Retinal pigment epithelial cell (primary cell): ENCODE data around the gene SIN3B.

ENCODE experiments used
- DNase-seq: peaks from one replicate; pipeline ENCODE4 v3.0.0-alpha.2; 2010; ENCODE audit warnings: low read depth
- H3K4me3 ChIP-seq: 2 replicates; pipeline ENCODE4 v1.5.1; 2011; ENCODE audit warnings: mild to moderate bottlenecking, low read length, control low read depth, moderate library complexity
- TF ChIP-seq, protein P1 (sequence below): conservative IDR thresholded peaks from 2 replicates; pipeline ENCODE4 v1.5.1; 2011; ENCODE audit warnings: low read depth, low read length, control low read depth, inconsistent platforms

SIN3B gene

DNA sequence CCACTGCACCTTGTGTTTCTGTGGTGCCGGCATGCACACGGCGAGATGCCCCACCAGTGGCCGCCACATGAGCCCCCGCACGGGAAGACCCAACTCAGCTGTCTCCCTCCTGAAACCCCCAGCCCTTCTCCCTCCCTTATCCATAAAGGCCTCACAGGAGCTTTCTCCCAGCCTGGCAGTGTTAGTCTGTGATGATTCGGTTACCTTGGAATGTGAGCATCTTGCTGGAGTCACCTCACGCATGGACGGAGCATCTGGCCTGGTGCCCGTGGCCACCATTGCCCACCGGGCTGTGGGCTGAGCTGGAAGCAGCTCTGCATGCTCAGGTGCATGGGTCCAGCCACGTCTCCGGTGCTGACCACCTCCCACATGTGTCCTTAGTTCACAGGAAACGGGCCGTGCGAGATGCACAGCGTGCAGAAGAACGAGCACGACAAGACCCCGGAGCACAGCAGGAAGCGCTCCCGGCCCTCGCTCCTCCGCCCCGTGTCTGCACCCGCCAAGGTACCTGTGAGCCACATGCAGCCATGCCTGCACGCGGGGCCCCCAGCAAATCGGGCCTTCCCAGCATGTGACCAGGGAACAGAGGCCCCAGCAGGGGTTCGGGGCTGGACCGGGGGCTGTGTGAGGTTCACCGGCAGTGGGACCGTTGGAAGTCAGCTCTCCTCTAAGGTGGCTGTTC, 22.0 kb downstream of the SIN3B start:
- TF ChIP-seq, protein P1, sequence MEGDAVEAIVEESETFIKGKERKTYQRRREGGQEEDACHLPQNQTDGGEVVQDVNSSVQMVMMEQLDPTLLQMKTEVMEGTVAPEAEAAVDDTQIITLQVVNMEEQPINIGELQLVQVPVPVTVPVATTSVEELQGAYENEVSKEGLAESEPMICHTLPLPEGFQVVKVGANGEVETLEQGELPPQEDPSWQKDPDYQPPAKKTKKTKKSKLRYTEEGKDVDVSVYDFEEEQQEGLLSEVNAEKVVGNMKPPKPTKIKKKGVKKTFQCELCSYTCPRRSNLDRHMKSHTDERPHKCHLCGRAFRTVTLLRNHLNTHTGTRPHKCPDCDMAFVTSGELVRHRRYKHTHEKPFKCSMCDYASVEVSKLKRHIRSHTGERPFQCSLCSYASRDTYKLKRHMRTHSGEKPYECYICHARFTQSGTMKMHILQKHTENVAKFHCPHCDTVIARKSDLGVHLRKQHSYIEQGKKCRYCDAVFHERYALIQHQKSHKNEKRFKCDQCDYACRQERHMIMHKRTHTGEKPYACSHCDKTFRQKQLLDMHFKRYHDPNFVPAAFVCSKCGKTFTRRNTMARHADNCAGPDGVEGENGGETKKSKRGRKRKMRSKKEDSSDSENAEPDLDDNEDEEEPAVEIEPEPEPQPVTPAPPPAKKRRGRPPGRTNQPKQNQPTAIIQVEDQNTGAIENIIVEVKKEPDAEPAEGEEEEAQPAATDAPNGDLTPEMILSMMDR, result no peak
- no peak overlapping the region for H3K4me3 ChIP-seq
- no peak for DNase-seq

DNA sequence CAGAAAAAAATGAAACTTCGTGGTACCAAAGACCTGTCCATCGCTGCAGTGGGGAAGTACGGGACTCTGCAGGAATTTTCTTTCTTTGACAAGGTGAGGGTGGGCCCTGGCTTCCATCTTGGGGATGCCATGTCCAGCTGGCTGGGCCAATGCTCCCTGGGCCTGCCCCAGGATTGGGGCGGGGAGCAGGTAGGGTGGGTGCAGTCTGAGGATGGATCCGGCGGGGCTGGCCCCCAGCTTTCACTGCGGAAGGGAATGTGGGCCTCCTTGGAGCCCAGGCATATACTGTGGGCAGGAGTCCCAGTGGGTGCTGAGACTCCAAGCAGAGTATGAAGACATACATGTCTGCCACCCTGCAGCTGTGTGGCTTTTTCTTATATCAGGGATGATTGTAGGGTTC, 23.9 kb downstream of the SIN3B start:
- no peak overlapping the region for H3K4me3 ChIP-seq
- DNase-seq, result no peak
- TF ChIP-seq, protein P1, result no peak

DNA sequence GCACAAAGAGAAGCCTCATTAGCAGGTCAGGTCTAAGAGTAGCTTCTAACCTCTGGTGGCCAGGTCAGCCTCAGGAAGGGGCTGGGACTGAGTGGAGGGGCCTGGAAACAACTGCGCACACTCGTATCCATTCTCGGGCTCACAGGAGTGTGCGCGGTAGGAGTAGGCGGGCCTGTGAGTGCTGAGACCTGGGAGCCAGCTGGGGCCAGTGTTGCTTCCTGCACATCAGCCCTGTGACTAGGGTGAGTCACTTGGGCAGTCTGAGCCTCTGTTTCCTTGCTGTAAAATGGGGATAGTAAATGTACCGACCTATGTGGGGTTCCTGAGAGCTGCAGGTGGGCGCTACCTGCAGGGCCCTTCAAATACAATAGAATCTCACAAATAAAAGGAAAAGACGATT, 26.9 kb downstream of the SIN3B start:
- TF ChIP-seq, protein P1, result no peak
- no peak overlapping the region for H3K4me3 ChIP-seq
- DNase-seq, result no peak

DNA sequence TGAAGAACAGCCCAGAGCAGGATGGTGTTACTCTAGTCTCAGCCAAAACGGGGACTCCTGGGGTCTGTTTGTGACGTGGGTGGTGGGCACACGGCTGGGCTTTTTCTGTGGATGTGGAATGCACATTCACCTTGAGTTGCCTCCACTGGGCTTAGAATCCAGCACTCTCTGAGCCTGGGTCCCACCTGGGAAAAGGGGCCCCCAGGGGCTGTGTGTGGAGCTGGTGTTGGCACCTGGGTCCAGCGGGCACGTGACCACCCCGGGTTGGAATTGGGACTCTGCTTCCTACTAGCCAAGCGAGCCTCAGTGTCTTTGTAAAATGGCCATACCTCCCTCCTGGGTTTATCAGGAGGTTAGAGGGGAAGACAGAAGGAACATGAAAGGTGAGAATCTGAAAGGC, 30.4 kb downstream of the SIN3B start:
- H3K4me3 ChIP-seq, result no peak overlapping the region
- DNase-seq, result no peak

DNA sequence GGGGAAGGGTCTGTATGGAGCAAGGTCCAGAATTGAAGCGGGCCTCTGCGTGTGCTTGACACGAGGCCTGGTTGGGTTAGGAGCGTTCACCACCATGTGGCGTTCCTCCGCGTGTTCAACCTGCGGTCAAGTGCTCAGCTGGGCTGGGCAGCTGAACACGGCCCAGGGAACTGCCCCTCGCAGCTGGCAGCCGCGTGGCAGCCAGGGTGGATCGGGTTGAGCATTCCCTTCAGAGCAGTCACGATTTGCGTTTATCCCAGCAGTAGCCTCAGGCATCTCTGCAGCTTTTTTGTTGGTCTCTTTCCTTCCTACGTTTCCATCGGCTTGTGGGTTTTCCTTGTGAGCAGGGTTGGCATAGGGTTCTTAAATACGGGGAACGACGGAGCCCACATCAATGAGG, 30.9 kb downstream of the SIN3B start:
- no peak for DNase-seq
- TF ChIP-seq, protein P1, result no peak
- no peak overlapping the region for H3K4me3 ChIP-seq

More for the DNA sequence above, 30.4 kb downstream of the SIN3B start:
- TF ChIP-seq, protein P1, result no peak

DNA sequence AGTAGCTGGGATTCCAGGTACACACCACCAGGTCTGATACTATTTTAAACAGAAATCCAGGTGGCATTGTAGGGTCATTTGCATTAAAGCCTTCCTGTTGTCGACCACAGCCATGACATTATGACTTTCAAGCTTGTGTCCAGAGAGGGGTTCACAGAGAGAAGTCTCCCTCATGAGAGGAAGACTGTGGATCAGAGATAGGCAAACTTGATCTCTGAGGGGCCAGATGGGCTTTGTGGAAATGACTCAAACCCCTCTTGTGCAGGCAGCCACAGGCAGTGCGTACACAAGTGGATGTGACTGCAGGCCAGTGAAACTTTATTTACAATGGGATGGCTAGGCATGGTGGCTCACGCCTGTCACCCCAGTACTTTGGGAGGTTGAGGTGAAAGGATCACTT, 31.8 kb downstream of the SIN3B start:
- TF ChIP-seq, protein P1, result no peak
- DNase-seq, result no peak
- H3K4me3 ChIP-seq, result no peak overlapping the region

DNA sequence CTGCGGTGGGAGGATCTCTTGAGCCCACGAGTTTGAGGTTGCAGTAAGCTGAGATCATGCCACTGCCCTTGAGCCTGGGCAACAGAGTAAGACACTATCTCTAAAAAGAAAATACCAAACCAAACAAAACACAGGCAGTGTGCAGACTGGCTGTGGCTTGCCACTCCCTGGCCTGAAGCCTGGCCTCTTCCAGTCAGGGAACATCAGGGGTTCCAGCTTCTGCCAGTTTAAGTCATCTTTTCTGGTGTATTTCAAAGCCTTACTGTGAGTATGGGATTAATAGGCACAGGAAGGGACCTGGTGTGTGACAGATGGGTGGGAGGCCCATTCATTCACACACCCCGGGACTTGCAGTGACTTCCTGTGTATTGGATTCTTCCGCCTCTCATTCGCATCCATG, 32.6 kb downstream of the SIN3B start:
- no peak for DNase-seq
- H3K4me3 ChIP-seq, result no peak overlapping the region
- TF ChIP-seq, protein P1, result no peak
